H7 (cell line): ENCODE measurements around the gene LGALS1. TPM values are rescaled to one million over a fixed set of nuclear protein-coding genes. Genes with fewer than 3 reads are reported as not detected.

Experiments used
- total RNA-seq: library from RNA; depleted of rRNA; stranded (reverse); fragments of >200 nt; shearing (Covaris generic); gene quantifications from 2 replicates; pipeline ENCODE4 v1.2.3, GENCODE V29; 2014; rRNA removed

Gene LGALS1
- total RNA-seq, 1 experiment from 2014 or later: 206 TPM

Other genes starting within 250 kb of the LGALS1 start
- gene ELFN2, start 248.2 kb upstream of the LGALS1 start, total RNA-seq: 0.14 and 0.22 TPM in 2 replicates
- gene MFNG, start 189.3 kb upstream of the LGALS1 start, total RNA-seq: 1.3 and 5.1 TPM in 2 replicates
- 16.5 and 18.4 TPM in 2 replicates for gene CARD10, start 156.2 kb upstream of the LGALS1 start, total RNA-seq
- 13.3 and 22.5 TPM in 2 replicates for gene CDC42EP1, start 115.2 kb upstream of the LGALS1 start, total RNA-seq
- gene LGALS2, start 95.5 kb upstream of the LGALS1 start, total RNA-seq: not detected in 2 replicates
- 67.9 and 98.6 TPM in 2 replicates for gene GGA1, start 66.8 kb upstream of the LGALS1 start, total RNA-seq
- 30.0 and 35.2 TPM in 2 replicates for gene SH3BP1, start 36.0 kb upstream of the LGALS1 start, total RNA-seq
- 54.1 and 60.9 TPM in 2 replicates for gene PDXP, start 16.9 kb upstream of the LGALS1 start, total RNA-seq
- gene NOL12, start 10.7 kb downstream of the LGALS1 start, total RNA-seq: 20.5 and 23.6 TPM in 2 replicates
- gene TRIOBP, start 21.4 kb downstream of the LGALS1 start, total RNA-seq: 66.9 and 67.1 TPM in 2 replicates
- gene GCAT, start 132.3 kb downstream of the LGALS1 start, total RNA-seq: 35.1 and 45.0 TPM in 2 replicates
- not detected in 2 replicates for gene GALR3, start 147.7 kb downstream of the LGALS1 start, total RNA-seq
- 16.9 and 25.2 TPM in 2 replicates for gene ANKRD54, start 168.7 kb downstream of the LGALS1 start, total RNA-seq
- gene EIF3L, start 173.8 kb downstream of the LGALS1 start, total RNA-seq: 652 and 748 TPM in 2 replicates
- gene MICALL1, start 230.7 kb downstream of the LGALS1 start, total RNA-seq: 28.2 and 29.8 TPM in 2 replicates